BJ (cell line): Measurements from ENCODE around the gene HYPK. TPM values are rescaled to one million over a fixed set of nuclear protein-coding genes. Genes with fewer than 3 reads are reported as not detected.

Experiments used
- CTCF ChIA-PET: fragments of 350-600 bp; formaldehyde crosslinking; extraction: SDS; loops from one replicate; lab custom pipeline; 2021; ENCODE audit warnings: antibody characterized with exemption, inconsistent platforms; lab: Yijun Ruan, JAX
- POLR2A ChIA-PET: fragments of 300-600 bp; sonication (Branson Sonifier 250); formaldehyde crosslinking; extraction: SDS; loops from one replicate; lab custom pipeline; 2021; ENCODE audit warnings: antibody characterized with exemption; lab: Charles Lee
- DNase-seq: peaks from one replicate; pipeline ENCODE4 v3.0.0-alpha.2; 2011; ENCODE audit warnings: low read depth
- H3K27me3 ChIP-seq: 2 replicates; pipeline ENCODE4 v1.6.0; 2011; ENCODE audit warnings: low read length; ENCODE audit not compliant: control insufficient read depth, insufficient read depth
- H3K36me3 ChIP-seq: 2 replicates; pipeline ENCODE4 v1.5.1; 2011; ENCODE audit warnings: low read length; ENCODE audit not compliant: control insufficient read depth, insufficient read depth
- H3K4me3 ChIP-seq: 2 replicates; pipeline ENCODE4 v1.5.1; 2011; ENCODE audit warnings: low read depth, mild to moderate bottlenecking, control low read depth, low read length
- CTCF ChIP-seq: IDR thresholded peaks from 2 replicates; pipeline ENCODE4 v1.5.1; 2011; ENCODE audit warnings: low read depth, mild to moderate bottlenecking, control low read depth, inconsistent platforms, low read length, moderate library complexity; ENCODE audit not compliant: insufficient read depth
- polyA plus RNA-seq: library from polyadenylated mRNA; depleted of rRNA; stranded (reverse); fragments of >200 nt; gene quantifications from 2 replicates; pipeline ENCODE4 v1.2.3, GENCODE V29; 2011

HYPK gene
- polyA plus RNA-seq, 1 experiment, result 3.4 TPM

GRCh38 chr15:43789409-43789808 lies 11.0 kb upstream of the HYPK start:
- no peak for TF ChIP-seq CTCF
- Histone ChIP-seq H3K27me3 (no peaks in the 10 kb centered on the region), H3K36me3 (peaks cover 10% of the 10 kb centered on the region), H3K4me3 (no peak overlapping the region)
- no peak for DNase-seq
- POLR2A ChIA-PET, result interaction anchor here (0.5 kb wide), 1 partner anchor 9 kb away, joined by 5 read pairs; no protein-coding TSS in a partner anchor
- CTCF ChIA-PET, result interaction anchor here (1.3 to 2.8 kb wide), 3 partner anchors 8 to 12 kb away, joined by 5 to 8 read pairs (median 5); partner anchors contain the start of gene ELL3

- peak within 1 kb of the TSS; percentile 89 for H3K4me3 ChIP-seq
- POLR2A ChIA-PET, result no interaction called here
- TF ChIP-seq CTCF, result no peak
- DNase-seq, result peak; percentile 99
- CTCF ChIA-PET, result interaction anchor here (1.0 to 2.8 kb wide), 2 partner anchors 8 to 15 kb away, joined by 3 to 11 read pairs; partner anchors contain the start of genes ELL3, HYPK and SERINC4
- peaks cover 23% of the 10 kb centered on the region for H3K36me3 ChIP-seq
- H3K27me3 ChIP-seq, result no peaks in the 10 kb centered on the region
Observed at GRCh38 chr15:43791993-43792760, 8.2 kb upstream of the HYPK start, which contains the start of gene SERF2. Gene SERF2, plus strand, starts transcription at chr15:43792320. Its CDS starts 57 bp downstream, at chr15:43792377.

GRCh38 chr15:43792761-43793476 lies 7.5 kb upstream of the HYPK start:
- no peak for DNase-seq
- ChIA-PET CTCF (interaction anchor here (2.8 kb wide), 1 partner anchor 16 kb away, joined by 11 read pairs; the partner anchor contains the start of gene ELL3), POLR2A (no interaction called here)
- no peaks in the 10 kb centered on the region for H3K27me3 ChIP-seq
- H3K4me3 ChIP-seq, result peak overlapping the region; percentile 89
- peaks cover 23% of the 10 kb centered on the region for H3K36me3 ChIP-seq
- peak; percentile 29; the same call in 1 of the 2 replicates for TF ChIP-seq CTCF

GRCh38 chr15:43793647-43794046 lies 6.8 kb upstream of the HYPK start:
- CTCF ChIA-PET, result interaction anchor here (2.8 kb wide), 1 partner anchor 17 kb away, joined by 11 read pairs; the partner anchor contains the start of gene ELL3
- POLR2A ChIA-PET, result no interaction called here
- peaks cover 23% of the 10 kb centered on the region for H3K36me3 ChIP-seq

More at GRCh38 chr15:43793647-43794046, 6.8 kb upstream of the HYPK start:
- DNase-seq, result no peak
- peak overlapping the region; percentile 89 for H3K4me3 ChIP-seq
- no peak for TF ChIP-seq CTCF
- no peaks in the 10 kb centered on the region for H3K27me3 ChIP-seq
